MM.1S (cell line): ENCODE data around the gene RUNX1.

Source experiments
- DNase-seq: peaks from one replicate; pipeline ENCODE4 v3.0.0-alpha.2; 2015
- H2AFZ ChIP-seq: fragments of 300-600 bp; sonication (generic); 2 replicates; pipeline ENCODE4 v1.6.0; 2016; ENCODE audit warnings: antibody characterized with exemption, low read length
- H3F3A ChIP-seq: fragments of 300-600 bp; sonication (generic); 2 replicates; pipeline ENCODE4 v1.6.1; 2016; ENCODE audit warnings: mild to moderate bottlenecking, antibody characterized with exemption, low read length, moderate library complexity, mixed read lengths; ENCODE audit not compliant: insufficient read depth
- H3K27ac ChIP-seq: fragments of 300-600 bp; sonication (generic); 2 replicates; pipeline ENCODE4 v1.5.1; 2016; ENCODE audit warnings: mild to moderate bottlenecking, low read length
- H3K27me3 ChIP-seq: fragments of 300-600 bp; sonication (generic); replicated peaks from 2 replicates; pipeline ENCODE4 v1.6.0; 2016; ENCODE audit warnings: low read length; ENCODE audit not compliant: insufficient read depth
- H3K36me3 ChIP-seq: fragments of 300-600 bp; sonication (generic); replicated peaks from 2 replicates; pipeline ENCODE4 v1.6.1; 2016; ENCODE audit warnings: mild to moderate bottlenecking, low read length, mixed read lengths; ENCODE audit not compliant: insufficient read depth
- H3K4me1 ChIP-seq: fragments of 300-600 bp; sonication (generic); 2 replicates; pipeline ENCODE4 v1.6.1; 2016; ENCODE audit warnings: low read length, mixed read lengths
- H3K4me2 ChIP-seq: fragments of 300-600 bp; sonication (generic); 2 replicates; pipeline ENCODE4 v1.6.0; 2016; ENCODE audit warnings: low read depth, low read length
- H3K4me3 ChIP-seq: fragments of 300-600 bp; sonication (generic); 2 replicates; pipeline ENCODE4 v1.5.1; 2016; ENCODE audit warnings: low read length, mixed read lengths
- H3K79me2 ChIP-seq: fragments of 300-600 bp; sonication (generic); 2 replicates; pipeline ENCODE4 v1.6.1; 2016; ENCODE audit warnings: mixed run types, low read length, mixed read lengths
- H3K9ac ChIP-seq: fragments of 300-600 bp; sonication (generic); 2 replicates; pipeline ENCODE4 v1.6.1; 2016; ENCODE audit warnings: low read length, mixed read lengths
- H3K9me2 ChIP-seq: fragments of 300-600 bp; sonication (generic); replicated peaks from 2 replicates; pipeline ENCODE4 v1.6.1; 2016; ENCODE audit warnings: mild to moderate bottlenecking, low read length, mixed read lengths; ENCODE audit not compliant: insufficient read depth
- H3K9me3 ChIP-seq: fragments of 300-600 bp; sonication (generic); replicated peaks from 2 replicates; pipeline ENCODE4 v1.6.1; 2016; ENCODE audit warnings: mild to moderate bottlenecking, low read length, mixed read lengths; ENCODE audit not compliant: insufficient read depth
- H4K20me1 ChIP-seq: fragments of 300-600 bp; sonication (generic); 2 replicates; pipeline ENCODE4 v1.6.1; 2016; ENCODE audit warnings: mild to moderate bottlenecking, low read length, moderate library complexity, mixed read lengths; ENCODE audit not compliant: insufficient read depth
- EZH2 ChIP-seq: fragments of 300-600 bp; sonication (generic); optimal IDR thresholded peaks from 2 replicates; pipeline ENCODE3; 2017; ENCODE audit warnings: low read depth, mild to moderate bottlenecking, antibody characterized with exemption, low read length, mixed read lengths
- EZH2phosphoT487 ChIP-seq: fragments of 300-600 bp; sonication (generic); IDR thresholded peaks from 2 replicates; pipeline ENCODE4 v1.6.1; 2018; ENCODE audit warnings: antibody characterized with exemption, low read length
- TF ChIP-seq, protein P1 (sequence below): fragments of 300-600 bp; sonication (generic); IDR thresholded peaks from 2 replicates; pipeline ENCODE4 v1.5.1; 2016; ENCODE audit warnings: antibody characterized with exemption, low read length, mixed read lengths

Gene RUNX1

DNA sequence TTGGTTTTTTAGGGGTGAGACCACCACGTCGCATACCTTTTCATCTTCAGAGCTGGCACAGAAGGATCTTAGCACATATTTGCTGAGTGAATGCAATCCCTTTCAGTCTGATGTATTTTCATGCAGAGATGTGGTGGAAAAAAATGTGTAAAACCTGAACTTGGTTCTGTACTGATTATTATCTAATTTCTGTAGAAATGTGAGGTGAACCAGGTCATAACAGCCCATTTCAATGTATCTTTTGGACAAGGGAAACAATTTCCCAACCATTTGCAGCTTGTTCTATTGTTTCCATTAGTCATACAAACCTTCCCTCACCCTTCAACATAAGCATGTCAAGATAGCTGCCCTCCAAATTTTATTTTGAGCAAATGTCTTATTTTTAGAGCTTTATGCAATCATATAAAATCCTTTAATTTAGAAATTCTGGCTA, 46.8 kb upstream of the RUNX1 start:
- Histone ChIP-seq H3K27me3 (no peaks in the 10 kb centered on the region), H3K9ac (no peak overlapping the region), H3K4me3 (no peak overlapping the region), H4K20me1 (no peaks in the 10 kb centered on the region), H3K9me3 (no peaks in the 10 kb centered on the region), H3K4me1 (no peaks in the 10 kb centered on the region), H3K27ac (no peak overlapping the region), H3K79me2 (no peaks in the 10 kb centered on the region), H3F3A (no peaks in the 10 kb centered on the region), H2AFZ (no peak overlapping the region), H3K9me2 (no peaks in the 10 kb centered on the region), H3K36me3 (no peaks in the 10 kb centered on the region), H3K4me2 (no peak overlapping the region)
- TF ChIP-seq EZH2 (no peak), EZH2phosphoT487 (no peak)
- TF ChIP-seq, protein P1, sequence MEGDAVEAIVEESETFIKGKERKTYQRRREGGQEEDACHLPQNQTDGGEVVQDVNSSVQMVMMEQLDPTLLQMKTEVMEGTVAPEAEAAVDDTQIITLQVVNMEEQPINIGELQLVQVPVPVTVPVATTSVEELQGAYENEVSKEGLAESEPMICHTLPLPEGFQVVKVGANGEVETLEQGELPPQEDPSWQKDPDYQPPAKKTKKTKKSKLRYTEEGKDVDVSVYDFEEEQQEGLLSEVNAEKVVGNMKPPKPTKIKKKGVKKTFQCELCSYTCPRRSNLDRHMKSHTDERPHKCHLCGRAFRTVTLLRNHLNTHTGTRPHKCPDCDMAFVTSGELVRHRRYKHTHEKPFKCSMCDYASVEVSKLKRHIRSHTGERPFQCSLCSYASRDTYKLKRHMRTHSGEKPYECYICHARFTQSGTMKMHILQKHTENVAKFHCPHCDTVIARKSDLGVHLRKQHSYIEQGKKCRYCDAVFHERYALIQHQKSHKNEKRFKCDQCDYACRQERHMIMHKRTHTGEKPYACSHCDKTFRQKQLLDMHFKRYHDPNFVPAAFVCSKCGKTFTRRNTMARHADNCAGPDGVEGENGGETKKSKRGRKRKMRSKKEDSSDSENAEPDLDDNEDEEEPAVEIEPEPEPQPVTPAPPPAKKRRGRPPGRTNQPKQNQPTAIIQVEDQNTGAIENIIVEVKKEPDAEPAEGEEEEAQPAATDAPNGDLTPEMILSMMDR: no peak
- DNase-seq: no peak

DNA sequence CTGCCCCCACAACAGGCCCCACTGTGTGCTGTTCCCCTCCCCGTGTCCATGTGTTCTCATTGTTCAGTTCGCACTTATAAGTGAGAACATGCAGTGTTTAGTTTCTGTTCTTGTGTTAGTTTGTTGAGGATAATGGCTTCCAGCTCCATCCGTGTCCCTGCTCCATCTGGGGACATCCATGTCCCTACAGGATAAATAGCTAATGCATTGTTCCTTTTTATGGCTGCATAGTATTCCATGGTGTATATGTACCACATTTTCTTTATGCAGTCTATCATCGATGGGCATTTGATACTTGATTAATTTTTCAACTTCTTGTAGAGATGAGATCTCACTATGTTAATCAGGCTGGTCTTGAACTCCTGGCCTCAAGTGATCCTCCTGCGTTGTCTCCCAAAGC, 44.4 kb upstream of the RUNX1 start:
- Histone ChIP-seq H4K20me1 (no peaks in the 10 kb centered on the region), H3K9me2 (no peaks in the 10 kb centered on the region), H3K9ac (no peak overlapping the region), H3K27ac (no peak overlapping the region), H3K9me3 (no peaks in the 10 kb centered on the region), H3K4me3 (no peak overlapping the region), H3K79me2 (no peaks in the 10 kb centered on the region), H3K27me3 (no peaks in the 10 kb centered on the region), H3F3A (no peaks in the 10 kb centered on the region), H3K36me3 (no peaks in the 10 kb centered on the region), H2AFZ (no peak overlapping the region), H3K4me1 (no peaks in the 10 kb centered on the region), H3K4me2 (no peak overlapping the region)
- no peak for TF ChIP-seq EZH2phosphoT487
- no peak for TF ChIP-seq EZH2
- TF ChIP-seq, protein P1: no peak
- DNase-seq: no peak

DNA sequence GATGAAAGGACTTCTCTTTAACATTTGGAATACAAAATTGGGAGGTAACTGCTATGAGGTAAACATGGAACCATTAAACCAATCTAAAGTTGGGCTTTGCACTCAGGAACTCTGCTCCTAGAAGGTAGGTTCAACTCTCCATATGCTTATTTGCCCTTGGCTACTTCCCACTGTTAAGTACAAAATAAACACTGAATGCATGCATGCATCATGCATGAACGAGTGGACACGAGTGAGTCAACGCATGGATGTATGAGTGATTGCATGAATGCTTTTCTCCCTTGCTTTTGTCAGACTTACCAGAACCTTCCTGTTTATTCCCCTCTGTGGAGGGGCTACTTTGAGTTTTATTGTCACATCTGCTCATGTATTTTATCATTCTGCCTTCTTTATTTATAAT, 42.4 kb upstream of the RUNX1 start:
- H3K9me3 ChIP-seq: no peaks in the 10 kb centered on the region
- no peak overlapping the region for H3K27ac ChIP-seq
- H2AFZ ChIP-seq: no peak overlapping the region
- H3K4me3 ChIP-seq: no peak overlapping the region
- TF ChIP-seq, protein P1: no peak
- TF ChIP-seq EZH2phosphoT487 (no peak), EZH2 (no peak)
- no peak overlapping the region for H3K9ac ChIP-seq
- DNase-seq: no peak
- no peaks in the 10 kb centered on the region for H4K20me1 ChIP-seq
- no peaks in the 10 kb centered on the region for H3K27me3 ChIP-seq
- no peaks in the 10 kb centered on the region for H3F3A ChIP-seq
- H3K9me2 ChIP-seq: no peaks in the 10 kb centered on the region
- H3K79me2 ChIP-seq: no peaks in the 10 kb centered on the region
- H3K4me1 ChIP-seq: no peaks in the 10 kb centered on the region
- H3K4me2 ChIP-seq: no peak overlapping the region
- no peaks in the 10 kb centered on the region for H3K36me3 ChIP-seq
